HG03196 (cell line): ENCODE results near the gene THSD4.
"Not testable (repeated sequence)": the region's sequence is repeated elsewhere in the genome, so short reads cannot be mapped to it uniquely, and the experiment has no call there.

Experiments used
- ATAC-seq: cut with Tn5 transposase; IDR thresholded peaks from one replicate; pipeline ENCODE4 v1.9.1; 2021; ENCODE audit not compliant: unreplicated experiment

THSD4 gene

DNA sequence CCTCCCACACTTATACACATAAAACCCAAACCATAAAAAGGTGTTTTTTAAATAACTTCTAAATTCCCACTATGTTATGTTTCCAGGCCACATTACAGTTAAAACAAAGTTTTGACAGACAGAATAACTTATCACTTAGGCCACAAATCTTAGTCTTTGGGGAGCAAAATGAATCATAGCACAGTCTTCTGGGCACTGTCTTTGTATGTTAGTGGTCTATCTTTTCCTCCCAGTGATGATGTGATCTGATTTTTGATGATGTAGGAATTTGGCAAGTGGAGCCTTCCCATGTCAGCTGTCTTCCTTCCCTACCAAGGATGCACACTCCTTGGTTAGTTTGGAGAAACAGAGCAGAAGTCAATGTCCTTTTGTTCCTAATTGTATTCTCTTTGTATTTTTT, 67.3 kb downstream of the THSD4 start:
- ATAC-seq = no peak

DNA sequence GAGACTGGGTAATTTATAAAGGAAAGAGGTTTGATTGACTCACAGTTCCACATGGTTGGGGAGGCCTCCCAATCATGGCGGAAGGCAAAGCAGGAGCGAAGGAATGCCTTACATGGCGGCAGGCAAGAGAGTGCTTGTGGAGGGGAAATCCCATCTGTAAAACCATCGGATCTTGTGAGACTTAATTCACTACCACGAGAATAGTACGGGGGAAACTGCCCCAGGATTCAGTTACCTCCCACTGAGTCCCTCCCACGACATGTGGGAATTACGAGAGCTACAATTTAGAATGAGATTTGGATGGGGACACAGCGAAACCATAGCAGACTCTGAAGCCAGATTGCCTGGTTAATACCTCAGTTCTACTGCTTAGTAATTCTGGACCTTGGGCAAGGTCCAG, 67.8 kb downstream of the THSD4 start:
- ATAC-seq = no peak

DNA sequence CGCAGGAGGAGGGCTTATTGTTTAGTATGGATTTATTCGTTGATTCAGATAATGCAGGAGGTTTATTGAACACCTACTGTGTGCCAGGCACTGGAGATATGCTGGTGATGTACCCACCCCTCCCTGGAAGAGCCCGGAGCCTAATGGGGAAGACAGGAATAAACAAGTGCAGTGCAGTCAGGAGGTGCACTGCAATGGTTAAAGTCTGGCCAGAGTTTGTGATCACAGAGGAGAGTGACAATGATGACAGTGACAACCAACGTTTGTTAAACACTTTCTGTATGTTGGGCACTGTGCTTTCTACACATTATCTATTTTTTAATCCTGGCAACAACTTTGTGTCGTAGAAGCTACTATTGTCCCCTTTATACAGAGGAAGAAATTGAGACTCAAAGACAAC, 70.4 kb downstream of the THSD4 start:
- no peak for ATAC-seq

DNA sequence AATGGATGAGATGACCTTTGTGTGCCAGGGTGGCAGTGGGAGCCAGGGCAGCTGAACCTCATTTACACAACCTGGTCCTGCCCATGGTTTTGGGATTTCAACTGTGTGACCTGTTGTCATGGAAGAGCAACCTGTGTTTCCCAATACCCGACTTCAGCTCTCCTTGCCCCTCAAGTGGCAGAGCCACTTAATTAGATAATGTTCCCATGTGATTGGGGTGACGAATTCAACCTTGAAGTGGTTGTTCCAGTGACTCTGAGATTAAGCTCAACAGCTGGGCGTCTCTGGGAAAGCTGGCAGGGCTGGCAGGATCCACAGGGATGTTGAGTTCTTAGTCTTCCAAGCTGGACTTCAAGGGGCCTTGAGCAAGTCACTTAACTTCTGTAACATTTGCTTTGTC, 71.0 kb downstream of the THSD4 start:
- ATAC-seq = no peak

DNA sequence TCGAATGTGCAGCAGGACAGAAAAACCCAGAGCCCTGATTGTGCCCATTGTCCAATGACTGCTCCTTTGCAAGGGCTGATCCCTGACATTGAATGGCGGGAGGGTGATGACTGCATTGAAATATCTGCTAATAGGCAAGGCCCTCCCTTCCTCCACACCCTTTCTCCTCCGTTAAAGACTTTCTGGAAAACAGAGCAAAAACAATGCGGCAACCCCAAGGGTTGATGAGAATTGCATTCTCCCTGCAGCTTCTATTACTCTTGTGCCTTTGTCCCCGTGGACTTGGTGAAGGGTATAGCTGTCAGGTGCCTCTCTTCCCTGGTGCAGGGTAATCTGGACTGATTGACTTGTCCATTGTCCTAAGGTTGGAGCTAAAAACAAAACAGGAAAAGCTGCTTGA, 71.8 kb downstream of the THSD4 start:
- no peak for ATAC-seq

DNA sequence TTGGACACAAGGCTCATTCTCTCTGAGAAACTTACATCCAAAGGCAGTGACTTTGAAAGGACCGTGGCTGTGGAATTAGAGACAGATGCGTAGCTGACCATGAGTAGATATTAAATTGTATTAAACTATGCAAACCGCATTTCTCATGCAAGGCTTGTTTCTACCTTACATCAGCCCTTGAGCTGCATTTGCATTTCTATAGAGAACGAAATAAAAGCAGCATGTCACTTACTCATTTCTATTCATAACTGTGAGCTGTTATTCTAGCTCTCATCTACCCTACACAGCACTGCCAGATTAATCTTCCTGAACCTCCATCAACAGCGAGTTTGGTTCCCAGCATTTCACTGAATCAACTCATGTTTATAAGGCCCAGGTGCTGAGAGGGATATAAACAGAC, 72.3 kb downstream of the THSD4 start:
- no peak for ATAC-seq

DNA sequence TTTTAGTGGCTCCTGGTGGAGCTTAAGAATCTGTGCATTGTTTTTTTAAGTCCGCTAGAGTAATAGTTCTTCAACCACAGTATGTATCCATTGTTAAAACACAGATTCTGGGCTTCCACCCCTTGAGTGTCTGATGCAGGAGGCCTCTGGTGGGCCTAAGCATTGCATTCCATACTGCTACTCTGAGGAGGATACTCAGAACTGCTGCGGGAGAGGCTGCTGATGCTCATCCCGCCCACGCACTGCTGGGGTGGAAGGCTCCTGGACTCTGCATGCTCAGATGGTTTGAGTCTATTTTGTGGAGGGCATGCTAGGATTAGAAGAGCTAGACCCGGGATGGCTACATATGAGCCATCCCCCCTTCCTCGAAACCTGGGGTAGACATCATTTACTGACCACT, 74.4 kb downstream of the THSD4 start:
- no peak for ATAC-seq

DNA sequence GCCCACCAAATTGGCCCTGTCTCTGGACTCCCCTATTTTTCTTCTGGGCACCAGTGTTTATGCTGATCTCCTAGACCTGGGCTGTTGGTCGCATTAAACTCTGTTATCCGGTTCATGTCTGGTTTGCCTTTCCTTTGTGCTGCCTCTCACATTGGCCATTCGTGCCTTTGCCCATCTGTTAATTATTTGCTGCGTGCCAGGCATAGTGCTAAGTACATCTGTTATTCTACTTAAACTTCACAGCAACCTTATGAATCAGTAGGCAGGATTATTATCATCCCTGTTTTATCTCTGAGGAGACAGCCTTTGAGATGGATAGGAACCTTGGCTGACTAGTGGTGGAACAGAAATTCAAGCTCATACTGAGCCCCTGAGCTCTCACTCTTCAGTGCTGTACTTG, 76.0 kb downstream of the THSD4 start:
- no peak for ATAC-seq

DNA sequence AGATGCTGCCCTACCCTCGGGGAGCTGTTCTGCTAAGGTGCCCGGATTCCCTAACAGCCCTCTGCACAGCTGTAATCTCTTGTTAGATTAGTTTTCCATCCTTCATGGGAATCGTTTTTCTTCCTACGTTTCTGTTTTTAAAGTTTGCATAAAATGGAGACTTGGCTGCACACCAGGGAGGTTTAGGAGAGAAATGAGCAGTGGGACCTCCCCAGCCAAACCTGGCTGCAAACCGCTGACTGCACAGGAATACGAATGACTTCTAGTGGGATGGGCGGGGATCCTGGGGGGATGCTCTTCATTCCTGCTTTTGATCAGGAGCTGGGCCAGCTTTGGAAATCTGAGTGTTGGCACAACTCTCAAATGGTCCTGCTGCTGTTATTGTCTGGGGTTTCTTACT, 77.5 kb downstream of the THSD4 start:
- no peak for ATAC-seq

DNA sequence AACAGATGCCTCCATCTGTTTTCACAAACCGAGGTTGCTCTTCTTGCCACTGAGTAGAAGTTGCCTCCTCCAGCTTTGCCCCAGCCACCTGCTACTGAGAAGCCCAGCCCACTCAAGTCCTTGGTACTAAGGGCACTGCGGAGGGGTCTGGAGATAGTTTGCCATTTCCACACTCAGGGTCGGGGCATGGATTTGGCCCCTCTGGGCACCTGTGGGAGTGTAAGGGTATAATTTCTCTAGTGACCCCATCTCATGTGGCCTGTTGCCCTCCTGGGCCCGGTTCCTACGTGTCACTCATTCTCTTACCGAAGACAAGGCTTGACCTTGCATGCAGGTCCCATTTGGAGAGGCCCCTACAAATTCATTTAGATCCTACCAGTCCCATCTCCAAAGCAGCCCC, 79.0 kb downstream of the THSD4 start:
- ATAC-seq = no peak

DNA sequence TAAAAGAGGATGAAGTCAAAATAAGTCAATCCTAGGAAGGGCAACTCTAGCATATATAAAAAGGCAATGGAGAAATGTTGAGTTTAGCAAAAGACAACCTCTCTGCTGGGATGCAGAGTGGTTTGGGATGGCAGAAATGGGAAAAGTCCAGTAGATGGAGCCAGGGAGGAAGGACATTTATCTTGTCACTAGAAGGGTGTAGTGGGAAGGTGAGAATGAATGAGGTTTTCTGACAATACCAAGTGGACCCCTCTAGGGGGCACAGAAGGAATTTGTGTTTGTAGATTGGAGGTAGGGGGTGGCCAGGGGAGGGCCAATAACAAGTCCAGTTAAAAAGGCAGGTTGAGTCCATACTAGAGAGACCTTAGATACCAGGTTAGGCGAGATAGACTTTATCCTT, 80.0 kb downstream of the THSD4 start:
- ATAC-seq = no peak

DNA sequence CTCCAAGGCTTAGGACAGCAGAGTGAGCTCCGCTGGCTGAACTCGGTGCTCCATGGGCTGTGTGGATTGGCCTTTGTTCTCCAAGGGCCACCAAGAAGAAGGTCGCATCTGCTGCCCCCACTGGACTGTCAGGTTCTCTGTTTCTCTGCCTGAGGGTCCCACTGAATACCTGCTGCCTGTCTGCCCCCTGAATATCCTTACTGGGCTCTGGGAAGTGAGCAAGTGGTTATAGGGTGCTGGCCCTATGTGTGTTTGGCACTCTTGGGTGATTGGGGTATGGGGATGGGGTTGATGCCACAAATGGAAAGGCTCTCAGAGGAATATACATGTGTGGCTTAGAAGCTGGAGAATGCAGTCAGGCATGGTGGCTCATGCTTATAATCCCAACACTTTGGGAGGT, 82.3 kb downstream of the THSD4 start:
- ATAC-seq = no peak

DNA sequence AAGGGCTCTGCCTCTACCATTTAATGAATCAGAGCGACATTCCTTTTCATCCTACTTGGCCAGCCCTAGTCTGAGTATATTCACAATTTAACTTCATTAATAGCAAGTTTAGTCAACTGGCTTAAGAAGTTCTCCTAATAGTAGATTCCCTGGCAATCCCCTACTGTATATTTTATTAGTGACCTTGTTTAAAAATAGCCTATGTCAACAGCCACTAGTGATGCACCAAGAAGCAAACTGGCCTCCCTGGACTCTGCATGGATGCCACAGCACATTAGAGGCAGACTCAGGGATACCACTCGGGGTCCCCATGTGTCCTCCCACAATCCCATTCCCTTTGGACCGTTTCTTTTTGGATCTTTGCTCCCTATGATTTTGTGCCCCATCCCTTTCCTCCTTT, 83.6 kb downstream of the THSD4 start:
- no peak for ATAC-seq

DNA sequence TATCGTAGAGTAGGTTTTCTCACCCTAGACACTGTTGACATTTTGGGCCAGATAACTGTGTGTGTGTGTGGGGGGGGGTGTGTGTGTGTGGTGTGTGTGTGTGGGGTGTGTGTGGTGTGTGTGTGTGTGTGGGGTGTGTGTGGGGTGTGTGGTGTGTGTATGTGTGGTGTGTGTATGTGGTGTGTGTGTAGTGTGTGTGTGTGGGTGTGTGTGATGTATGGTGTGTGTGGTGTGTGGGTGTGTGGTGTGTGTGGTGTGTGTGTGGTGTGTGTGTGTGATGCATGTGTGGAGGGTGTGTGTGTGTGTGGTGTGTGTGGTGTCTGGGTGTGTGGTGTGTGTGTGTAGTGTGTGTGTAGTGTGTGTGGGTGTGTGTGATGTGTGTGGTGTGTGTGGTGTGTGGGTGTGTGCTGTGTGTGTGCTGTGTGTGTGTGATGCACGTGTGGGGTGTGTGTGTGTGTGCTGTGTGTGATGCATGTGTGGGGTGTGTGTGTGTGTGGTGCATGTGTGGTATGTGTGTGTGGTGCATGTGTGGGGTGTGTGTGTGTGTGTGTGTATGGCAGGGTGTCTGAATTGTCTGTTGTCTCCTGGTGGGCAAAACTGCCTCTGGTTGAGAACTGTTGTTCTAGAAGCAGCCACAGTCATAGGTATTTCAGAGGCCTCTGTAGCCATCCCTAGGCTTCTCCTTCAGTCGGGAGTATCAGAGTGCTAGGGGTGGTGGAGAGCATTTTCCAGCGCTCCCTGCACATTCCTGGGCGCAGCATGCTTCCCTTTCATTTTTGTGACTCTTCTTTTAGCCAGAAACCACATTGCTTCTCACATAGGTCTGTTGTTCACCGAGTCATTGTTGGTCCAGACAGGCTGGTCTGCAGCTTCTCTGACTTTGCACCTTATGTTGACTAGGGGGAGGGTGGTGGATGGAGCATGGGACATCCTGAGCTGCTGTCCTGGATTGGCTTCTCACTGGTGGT, 84.4 kb downstream of the THSD4 start:
- ATAC-seq = no peak

DNA sequence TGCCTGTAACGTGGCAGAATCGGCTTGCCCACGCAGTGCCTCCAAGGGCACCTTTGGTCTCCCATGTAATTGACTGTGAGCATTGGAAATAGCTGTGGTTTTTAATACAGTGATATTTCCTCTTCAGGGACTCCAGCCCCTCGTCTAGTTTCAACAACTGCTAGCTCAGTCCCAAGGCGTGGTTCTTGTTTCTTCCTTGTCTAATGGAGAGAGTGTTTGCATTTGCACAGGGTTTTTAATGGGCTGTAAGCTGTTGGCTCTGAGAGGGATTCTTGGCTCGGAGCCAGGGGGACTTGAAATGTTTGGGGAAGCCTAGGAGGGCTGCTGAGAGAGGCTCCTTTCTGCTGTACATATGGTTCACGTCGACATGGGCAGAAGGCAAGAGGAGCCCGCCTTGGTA, 86.2 kb downstream of the THSD4 start:
- no peak for ATAC-seq

DNA sequence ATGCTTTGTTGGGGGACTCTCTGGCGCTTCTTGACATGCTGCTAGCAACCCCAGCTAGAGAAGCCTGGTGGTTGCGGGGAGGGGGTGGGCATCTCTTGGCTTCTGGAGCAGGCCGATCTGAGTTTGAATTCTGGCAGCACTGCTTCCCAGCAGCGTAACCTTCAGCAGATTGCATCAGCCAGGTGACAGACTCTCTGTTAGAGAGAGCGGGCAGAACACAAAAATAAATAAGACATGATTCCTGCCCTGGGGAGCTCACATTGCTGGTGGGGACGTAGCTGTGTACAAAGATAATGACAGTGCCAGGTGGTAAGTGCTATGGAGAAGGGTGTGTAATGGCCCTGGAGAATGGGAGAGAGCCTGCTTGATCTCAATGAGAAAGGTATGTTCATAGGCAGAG, 87.4 kb downstream of the THSD4 start:
- no peak for ATAC-seq

DNA sequence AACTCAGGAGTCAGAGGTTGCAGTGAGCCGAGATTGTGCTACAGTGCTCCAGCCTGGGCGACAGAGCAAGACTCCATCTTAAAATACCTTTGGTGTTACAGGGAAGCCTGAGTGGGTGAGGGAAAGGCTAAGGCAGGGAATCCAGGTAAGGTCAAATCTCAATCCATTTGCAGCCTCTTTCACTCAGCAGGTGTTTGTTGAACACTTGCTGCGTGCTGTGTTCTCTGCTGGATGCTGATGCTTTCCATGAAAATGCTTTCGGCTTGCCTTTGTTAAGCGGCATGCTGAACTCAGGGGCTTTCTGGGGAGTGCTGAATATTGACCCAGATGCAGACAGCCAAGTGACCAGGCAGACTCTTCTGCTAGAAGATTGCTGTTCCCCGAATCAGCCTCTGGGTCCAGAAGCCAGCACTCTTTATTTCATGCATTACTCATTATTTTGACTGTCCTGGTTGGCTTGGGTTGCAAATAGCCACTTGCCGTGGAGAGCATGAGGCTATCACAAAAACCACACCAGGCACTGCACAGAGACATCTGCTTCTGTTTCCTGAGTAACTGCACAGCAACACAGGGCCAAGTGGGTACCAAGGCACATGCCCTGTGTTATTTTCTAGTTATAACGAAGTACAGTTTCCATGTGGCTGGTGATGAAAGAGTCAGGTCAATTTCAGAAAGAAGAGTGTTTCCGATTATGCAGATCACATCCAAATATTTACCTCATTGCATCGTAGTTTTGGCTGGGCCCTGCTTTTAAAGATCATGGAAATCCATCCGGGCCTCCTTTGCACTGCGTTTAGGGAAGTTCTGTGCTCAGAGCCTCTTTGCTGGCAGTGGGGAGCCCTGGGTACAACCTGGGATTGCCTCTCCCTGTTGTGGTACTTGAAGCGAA, 88.6 kb downstream of the THSD4 start:
- no peak for ATAC-seq

DNA sequence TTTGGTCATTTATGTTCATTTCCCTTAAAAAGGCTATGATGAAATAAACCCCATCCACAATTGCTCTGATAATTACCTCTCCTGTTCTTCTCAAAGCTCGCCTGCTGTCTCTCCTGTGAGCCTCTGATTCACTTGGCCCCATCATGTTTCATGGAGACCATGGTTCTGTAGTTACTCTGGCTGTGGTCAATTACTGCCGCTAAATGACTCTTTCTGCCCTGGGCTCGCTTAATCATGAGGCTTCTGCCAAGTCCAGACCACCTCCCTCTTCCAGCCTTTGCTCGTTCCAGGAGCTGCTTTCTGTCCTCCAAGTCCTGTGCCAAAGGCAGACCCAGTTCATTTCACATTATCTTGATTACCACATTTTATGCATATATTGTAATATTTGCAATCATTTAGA, 91.9 kb downstream of the THSD4 start:
- no peak for ATAC-seq

DNA sequence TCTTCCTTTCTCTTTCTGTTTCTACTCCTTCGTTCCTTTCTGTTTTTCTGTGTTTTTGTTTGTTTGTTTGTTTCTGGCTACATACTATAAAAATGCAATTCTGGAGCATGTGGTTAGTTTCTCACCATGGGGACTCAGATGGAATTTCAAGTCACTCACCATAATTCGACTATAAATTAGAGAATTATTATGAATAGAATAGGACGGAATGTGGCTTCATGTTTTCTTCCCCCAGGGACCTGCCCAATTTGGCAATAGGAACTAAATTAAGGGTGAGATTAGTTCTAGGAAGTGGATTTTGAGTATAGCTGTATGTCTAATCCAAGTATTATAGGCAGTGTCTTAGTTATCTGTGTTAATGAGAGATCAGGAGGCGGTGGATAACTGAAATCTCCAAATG, 96.9 kb downstream of the THSD4 start:
- no peak for ATAC-seq

DNA sequence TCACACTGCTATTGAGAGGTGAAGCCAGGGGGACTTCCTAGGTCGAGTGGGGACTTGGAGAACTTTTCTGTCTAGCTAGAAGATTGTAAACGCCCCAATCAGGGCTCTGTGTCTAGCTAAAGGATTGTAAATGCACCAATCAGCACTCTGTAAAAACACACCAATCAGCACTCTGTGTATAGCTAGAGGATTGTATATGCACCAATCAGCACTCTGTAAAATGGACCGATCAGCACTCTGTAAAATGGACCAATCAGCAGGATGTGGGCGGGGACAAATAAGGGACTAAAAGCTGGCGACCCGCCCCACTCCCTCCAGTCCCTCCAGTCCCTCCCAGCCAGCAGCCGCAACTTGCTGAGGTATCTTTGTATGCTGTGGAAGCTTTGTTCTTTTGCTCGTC, 98.7 kb downstream of the THSD4 start:
- not testable (repeated sequence) for ATAC-seq

DNA sequence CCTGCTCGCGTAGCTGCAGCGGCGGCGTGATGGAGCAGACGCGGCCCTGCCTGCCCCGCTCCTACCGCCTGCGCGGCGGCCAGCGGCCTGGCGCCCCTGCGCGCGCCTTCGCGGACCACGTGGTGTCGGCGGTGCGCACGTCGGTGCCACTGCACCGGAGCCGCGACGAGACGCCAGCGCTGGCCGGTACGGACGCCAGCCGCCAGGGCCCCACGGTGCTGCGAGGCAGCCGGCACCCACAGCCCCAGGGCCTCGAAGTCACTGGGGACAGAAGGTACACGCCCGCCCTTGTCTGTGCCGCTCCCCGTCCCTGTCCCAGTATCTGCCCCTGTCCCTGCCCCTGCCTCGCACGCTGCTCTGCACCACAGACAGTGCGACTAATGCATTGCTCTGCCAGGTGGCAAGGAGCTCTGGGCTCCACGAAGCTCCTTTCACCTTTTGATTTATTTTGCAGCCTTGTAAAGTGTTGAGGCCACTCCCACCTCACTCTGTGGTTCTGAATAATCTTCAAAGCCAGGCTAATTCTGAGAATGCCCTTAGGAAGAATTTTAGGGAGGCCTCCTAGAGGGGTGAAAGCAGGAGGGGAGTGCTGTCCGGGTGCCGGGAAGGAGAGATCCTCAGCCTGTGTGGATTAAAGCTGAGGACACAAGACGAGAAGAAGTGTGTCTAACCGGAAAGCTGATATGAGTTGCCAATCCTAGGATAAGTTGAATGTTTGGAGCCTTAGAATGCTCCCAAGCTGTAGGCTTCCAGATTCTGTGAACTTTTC, 100.0 kb downstream of the THSD4 start:
- no peak for ATAC-seq
